ENCODE data around the gene IGFBPL1.
A peak's percentile ranks its signal among the peaks of the same experiment; 100 is the strongest.

The IGFBPL1 gene

DNA sequence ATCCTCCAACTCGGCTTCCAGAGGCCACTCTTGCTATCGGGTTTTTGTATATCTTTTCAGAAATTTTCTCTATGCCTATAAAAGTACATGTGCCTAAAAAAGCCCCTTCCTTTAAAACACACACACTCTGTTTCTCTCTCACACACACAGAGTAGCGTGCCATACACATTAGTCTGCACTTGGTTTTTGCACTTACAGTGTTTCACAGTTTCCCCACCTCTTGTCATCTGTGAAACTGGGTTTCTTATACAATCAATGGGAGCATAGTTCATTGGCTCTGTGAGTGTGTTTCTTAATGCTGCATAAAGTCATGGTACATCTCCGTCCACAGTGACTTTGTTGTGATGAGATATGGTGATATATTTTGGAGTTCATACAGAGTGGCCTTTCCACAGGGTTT is 664 bp upstream of the IGFBPL1 start:
- peaks cover 23% of the 10 kb centered on the region for H3K4me1 ChIP-seq (ENCODE audit: insufficient read depth, low read length)
- H3K27me3 ChIP-seq (ENCODE audit: insufficient read depth, low read length): peaks cover 56% of the 10 kb centered on the region
- H3K4me3 ChIP-seq (ENCODE audit: low read length): peak overlapping the region; percentile 60; the same call in 1 of the 2 replicates
- H3K36me3 ChIP-seq (ENCODE audit: insufficient read depth, low read depth, low read length): no peaks in the 10 kb centered on the region
- no peak overlapping the region for H3K9ac ChIP-seq (ENCODE audit: low read depth, low read length)
- H3K27ac ChIP-seq (ENCODE audit: low read length): no peak overlapping the region
- no peaks in the 10 kb centered on the region for H3K9me3 ChIP-seq (ENCODE audit: insufficient read depth, low read depth, low read length)

DNA sequence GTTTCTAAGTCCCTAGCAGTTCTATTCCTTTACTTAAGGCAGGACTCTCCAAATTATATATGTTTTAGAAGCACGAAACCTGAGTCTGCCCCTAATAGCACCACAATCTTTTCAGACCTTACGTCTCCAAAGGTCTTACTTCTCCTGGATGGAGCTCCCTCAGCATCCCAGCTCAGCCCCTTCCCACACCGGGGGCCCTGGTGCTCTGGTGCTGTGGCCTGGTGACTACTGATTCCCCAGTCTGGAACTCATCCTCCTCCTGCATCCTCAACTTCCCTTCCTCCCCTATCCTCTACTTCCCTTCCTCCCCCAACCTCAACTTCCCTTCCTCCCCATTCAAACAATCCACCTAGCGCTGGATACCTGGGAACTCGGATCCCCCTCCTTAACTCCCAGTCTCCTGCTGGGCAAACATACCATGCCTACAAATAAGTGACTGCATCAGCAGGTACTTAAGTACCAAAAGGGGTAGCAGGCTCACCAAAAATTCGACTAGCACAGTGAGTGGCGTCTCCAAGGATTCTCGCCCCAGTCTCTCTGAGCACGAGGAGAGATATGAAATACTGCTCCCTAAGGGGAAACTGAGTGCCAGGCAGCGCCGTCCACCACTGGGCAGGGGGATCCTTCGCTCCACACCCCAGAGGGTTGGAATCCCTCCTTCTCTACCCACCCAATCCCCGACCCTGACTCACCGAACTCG is 831 bp downstream of the IGFBPL1 start:
- H3K4me1 ChIP-seq (ENCODE audit: insufficient read depth, low read length): peaks cover 29% of the 10 kb centered on the region
- peak overlapping the region; percentile 36; the same call in 1 of the 2 replicates for H3K9ac ChIP-seq (ENCODE audit: low read depth, low read length)
- no peaks in the 10 kb centered on the region for H3K36me3 ChIP-seq (ENCODE audit: insufficient read depth, low read depth, low read length)
- peaks cover 55% of the 10 kb centered on the region for H3K27me3 ChIP-seq (ENCODE audit: insufficient read depth, low read length)
- no peaks in the 10 kb centered on the region for H3K9me3 ChIP-seq (ENCODE audit: insufficient read depth, low read depth, low read length)
- H3K4me3 ChIP-seq (ENCODE audit: low read length): peak overlapping the region; percentile 60
- no peak overlapping the region for H3K27ac ChIP-seq (ENCODE audit: low read length)

DNA sequence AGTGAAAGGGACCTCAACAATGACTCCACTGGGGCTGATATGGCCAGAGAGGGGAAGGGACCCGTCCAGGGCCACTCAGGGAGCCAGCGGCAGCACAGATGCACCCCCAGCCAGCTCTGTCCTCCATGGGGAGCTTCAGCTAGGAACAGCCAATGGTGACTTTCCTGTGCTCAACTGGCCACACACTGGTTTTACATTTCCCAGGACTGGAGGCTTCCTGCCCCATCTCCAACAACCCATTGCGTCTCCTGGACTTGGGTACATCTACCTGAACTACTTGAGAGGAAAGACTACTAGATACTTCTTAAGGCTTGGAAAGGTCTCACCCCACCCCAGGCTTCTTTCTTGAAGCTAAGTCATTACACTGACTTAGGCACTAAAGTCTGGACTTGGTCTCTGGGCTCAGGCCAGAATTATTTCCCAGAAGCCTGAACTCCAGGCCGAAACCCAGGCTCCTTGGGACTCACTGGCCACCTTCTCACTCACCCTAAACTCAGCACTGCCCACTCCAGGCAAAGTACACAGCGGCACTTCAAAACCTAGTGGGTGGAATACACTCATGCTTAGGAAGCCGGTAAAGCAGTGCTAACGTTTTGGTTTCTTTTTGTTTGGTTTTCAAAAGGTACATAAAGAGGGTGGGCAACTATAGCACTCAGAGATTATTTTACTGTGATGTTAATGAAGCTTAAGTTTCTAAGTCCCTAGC is 1.5 kb downstream of the IGFBPL1 start:
- H3K27me3 ChIP-seq (ENCODE audit: insufficient read depth, low read length): peaks cover 48% of the 10 kb centered on the region
- H3K9me3 ChIP-seq (ENCODE audit: insufficient read depth, low read depth, low read length): no peaks in the 10 kb centered on the region
- no peak overlapping the region for H3K27ac ChIP-seq (ENCODE audit: low read length)
- H3K4me3 ChIP-seq (ENCODE audit: low read length): peak overlapping the region; percentile 60
- H3K4me1 ChIP-seq (ENCODE audit: insufficient read depth, low read length): peaks cover 29% of the 10 kb centered on the region
- no peak overlapping the region; the same call in 1 of the 2 replicates for H3K9ac ChIP-seq (ENCODE audit: low read depth, low read length)
- H3K36me3 ChIP-seq (ENCODE audit: insufficient read depth, low read depth, low read length): no peaks in the 10 kb centered on the region

DNA sequence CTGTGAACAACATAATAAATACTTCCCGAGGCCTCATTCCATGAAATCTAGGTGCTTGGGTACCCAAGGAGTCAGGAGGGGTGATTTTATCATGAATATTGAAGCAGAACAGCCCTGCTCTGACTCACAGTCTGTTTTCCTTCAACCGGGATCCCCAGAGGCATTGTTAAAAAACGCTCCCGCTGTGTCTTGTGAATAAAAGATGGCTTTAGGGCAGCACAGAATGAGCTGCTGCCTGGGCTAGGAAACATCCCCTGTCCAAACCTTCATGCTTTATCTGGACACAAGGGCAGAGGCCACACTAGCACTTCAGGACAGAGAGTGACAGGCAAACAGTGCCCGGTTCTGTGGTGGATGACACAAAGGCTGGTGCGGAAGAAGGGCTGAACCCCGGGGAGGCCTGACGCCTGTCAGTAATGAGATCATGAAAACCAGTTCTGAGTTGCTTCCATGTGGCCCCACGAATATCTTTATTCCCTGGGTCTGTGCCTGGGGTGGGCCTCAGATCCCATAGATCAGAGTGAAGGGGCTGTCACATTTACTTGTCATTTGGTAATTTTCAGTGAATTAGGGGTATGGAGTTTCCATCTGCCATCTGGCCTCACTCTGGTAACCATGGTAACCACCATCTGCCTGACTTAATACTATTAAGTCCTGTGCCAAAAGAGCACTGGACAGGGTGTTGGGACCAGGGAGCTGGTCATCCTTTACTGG is 2.6 kb downstream of the IGFBPL1 start:
- peaks cover 41% of the 10 kb centered on the region for H3K27me3 ChIP-seq (ENCODE audit: insufficient read depth, low read length)
- no peaks in the 10 kb centered on the region for H3K36me3 ChIP-seq (ENCODE audit: insufficient read depth, low read depth, low read length)
- H3K9me3 ChIP-seq (ENCODE audit: insufficient read depth, low read depth, low read length): no peaks in the 10 kb centered on the region
- H3K27ac ChIP-seq (ENCODE audit: low read length): no peak overlapping the region
- H3K9ac ChIP-seq (ENCODE audit: low read depth, low read length): no peak overlapping the region; the same call in 1 of the 2 replicates
- H3K4me3 ChIP-seq (ENCODE audit: low read length): no peak overlapping the region; the same call in 1 of the 2 replicates
- H3K4me1 ChIP-seq (ENCODE audit: insufficient read depth, low read length): peaks cover 29% of the 10 kb centered on the region

DNA sequence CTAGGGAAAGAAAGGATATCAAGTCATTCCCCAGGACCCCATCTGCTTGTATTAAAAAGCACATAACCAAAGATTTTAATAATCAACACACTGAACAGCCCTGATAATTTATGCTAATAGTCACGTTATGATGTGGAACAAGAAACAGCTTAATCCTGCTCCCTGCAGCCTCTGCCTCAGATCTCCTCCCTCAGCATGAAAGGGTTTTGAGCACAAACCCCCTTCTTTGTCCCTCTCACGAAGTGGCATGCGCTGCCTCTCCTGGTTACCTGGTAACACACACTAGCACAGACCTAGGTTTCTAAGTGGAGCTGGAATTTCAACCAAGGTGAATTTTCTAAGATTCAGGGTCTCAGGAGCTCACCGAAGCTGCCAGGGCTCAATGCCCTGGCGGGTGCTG is 5.1 kb downstream of the IGFBPL1 start:
- Histone ChIP-seq H3K4me3 (ENCODE audit: low read length) (no peak overlapping the region), H3K4me1 (ENCODE audit: insufficient read depth, low read length) (peaks cover 29% of the 10 kb centered on the region), H3K36me3 (ENCODE audit: insufficient read depth, low read depth, low read length) (no peaks in the 10 kb centered on the region), H3K27ac (ENCODE audit: low read length) (no peak overlapping the region), H3K9me3 (ENCODE audit: insufficient read depth, low read depth, low read length) (no peaks in the 10 kb centered on the region), H3K27me3 (ENCODE audit: insufficient read depth, low read length) (peaks cover 17% of the 10 kb centered on the region), H3K9ac (ENCODE audit: low read depth, low read length) (no peak overlapping the region)

DNA sequence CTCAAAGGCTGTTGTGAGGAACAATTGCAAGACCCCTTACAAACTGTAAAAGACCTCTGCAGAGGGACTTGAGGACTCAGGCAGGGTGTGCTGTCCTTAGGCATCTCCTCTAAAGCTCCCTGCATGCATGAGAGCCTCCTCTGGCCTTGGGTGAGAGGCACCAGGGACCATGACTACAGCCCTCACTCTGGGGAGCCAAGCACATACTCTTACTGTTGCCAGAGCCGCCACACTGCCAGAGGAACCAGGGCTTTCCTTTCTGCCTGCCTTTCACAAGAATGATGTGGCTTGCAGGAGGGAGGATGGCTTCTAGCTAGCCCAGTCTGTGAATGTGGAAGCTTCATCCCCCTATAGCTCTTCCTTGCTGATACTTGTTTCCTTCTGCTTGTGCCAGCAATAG is 5.9 kb downstream of the IGFBPL1 start:
- Histone ChIP-seq H3K27me3 (ENCODE audit: insufficient read depth, low read length) (peaks cover 12% of the 10 kb centered on the region), H3K4me1 (ENCODE audit: insufficient read depth, low read length) (peaks cover 27% of the 10 kb centered on the region), H3K36me3 (ENCODE audit: insufficient read depth, low read depth, low read length) (no peaks in the 10 kb centered on the region), H3K9me3 (ENCODE audit: insufficient read depth, low read depth, low read length) (no peaks in the 10 kb centered on the region), H3K27ac (ENCODE audit: low read length) (no peak overlapping the region), H3K9ac (ENCODE audit: low read depth, low read length) (no peak overlapping the region), H3K4me3 (ENCODE audit: low read length) (no peak overlapping the region)

DNA sequence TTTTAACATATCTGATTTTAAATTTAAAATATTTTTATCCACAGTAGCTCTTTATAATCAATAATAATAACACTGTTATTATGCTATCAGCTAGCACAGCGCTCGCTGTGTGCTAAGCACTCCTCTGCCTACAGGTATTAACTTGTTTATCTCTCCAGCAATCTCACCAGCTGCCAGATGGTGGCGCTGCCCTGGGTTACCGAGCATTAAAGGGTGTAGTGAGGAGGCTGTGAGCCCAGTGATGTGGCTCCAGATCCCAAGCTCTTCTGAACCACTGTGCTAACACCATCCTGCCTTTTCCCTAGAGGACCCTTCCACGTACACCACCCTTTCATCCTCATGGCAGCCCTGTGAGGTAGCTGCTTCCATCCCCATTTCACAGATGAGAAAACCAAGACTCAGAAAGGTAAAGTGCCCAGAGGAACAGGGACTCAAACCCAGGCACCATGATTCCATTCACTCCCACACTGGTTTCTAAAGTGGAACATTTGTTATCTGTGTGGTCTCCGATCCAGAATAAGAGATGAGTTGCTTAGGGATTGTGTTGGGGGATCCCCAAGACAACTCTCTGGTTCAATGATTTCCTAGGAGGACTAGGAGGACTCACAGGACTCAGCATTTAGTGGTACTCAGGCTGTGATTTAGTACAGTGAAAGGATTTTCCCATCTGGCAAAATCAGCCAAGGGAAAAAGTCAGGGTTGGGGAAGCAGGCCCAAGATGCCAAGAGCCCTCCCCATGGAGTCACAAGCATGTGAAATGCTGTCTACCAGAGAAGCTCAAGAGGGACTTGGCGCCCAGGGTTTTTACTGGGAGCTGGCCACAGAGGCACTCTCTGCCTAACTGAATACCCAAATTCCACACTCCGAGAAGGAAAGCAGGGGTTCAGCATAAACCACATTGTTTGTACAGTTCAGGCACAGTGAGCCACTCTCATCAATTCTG is 7.0 kb downstream of the IGFBPL1 start:
- Histone ChIP-seq H3K27ac (ENCODE audit: low read length) (no peak overlapping the region), H3K9me3 (ENCODE audit: insufficient read depth, low read depth, low read length) (no peaks in the 10 kb centered on the region), H3K9ac (ENCODE audit: low read depth, low read length) (no peak overlapping the region), H3K4me1 (ENCODE audit: insufficient read depth, low read length) (peaks cover 20% of the 10 kb centered on the region), H3K36me3 (ENCODE audit: insufficient read depth, low read depth, low read length) (no peaks in the 10 kb centered on the region), H3K4me3 (ENCODE audit: low read length) (no peak overlapping the region), H3K27me3 (ENCODE audit: insufficient read depth, low read length) (peaks cover under 1% of the 10 kb centered on the region; the same call in 1 of the 2 replicates)

DNA sequence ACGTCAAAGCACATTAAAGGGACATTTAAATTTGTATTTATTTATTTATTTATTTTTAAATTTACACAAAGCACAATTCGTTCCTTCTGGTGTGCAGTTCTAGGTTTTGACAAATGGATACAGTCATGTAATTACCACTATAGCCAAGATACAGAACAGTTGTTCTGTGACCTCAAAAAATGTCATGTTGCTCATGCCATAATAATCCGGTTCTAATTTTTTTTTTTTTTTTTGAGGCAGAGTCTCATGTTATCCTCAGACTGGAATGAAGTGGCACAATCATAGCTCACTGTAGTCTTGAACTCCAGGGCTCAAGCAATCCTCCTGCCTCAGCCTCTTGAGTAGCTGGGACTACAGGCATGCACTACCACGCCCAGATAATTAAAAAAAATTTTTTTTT is 7.8 kb downstream of the IGFBPL1 start:
- no peaks in the 10 kb centered on the region for H3K27me3 ChIP-seq (ENCODE audit: insufficient read depth, low read length)
- H3K9me3 ChIP-seq (ENCODE audit: insufficient read depth, low read depth, low read length): no peaks in the 10 kb centered on the region
- peaks cover 12% of the 10 kb centered on the region for H3K4me1 ChIP-seq (ENCODE audit: insufficient read depth, low read length)
- no peak overlapping the region for H3K27ac ChIP-seq (ENCODE audit: low read length)
- no peaks in the 10 kb centered on the region; the same call in 1 of the 2 replicates for H3K36me3 ChIP-seq (ENCODE audit: insufficient read depth, low read depth, low read length)
- H3K4me3 ChIP-seq (ENCODE audit: low read length): no peak overlapping the region
- no peak overlapping the region for H3K9ac ChIP-seq (ENCODE audit: low read depth, low read length)

DNA sequence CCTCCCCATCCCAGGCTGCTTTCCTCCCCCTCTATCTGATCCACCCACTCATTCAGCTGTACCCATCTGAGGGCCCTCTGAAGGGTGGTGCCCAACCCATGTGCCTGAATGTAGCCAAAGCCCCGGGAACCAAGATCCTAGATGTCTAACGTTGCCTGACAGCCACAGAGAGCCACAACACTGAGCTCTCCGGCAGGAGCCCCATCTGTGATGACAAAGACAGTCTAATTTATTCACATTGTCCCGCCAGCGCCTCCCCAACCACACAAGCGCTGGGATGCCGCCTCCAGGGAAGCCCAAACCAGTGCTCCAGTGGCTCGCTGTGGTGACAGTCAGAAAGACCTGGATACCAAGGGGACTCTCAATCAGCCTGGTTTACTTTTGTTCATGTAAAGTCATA is 8.4 kb downstream of the IGFBPL1 start:
- H3K36me3 ChIP-seq (ENCODE audit: insufficient read depth, low read depth, low read length): peaks cover 6% of the 10 kb centered on the region; the same call in 1 of the 2 replicates
- H3K4me1 ChIP-seq (ENCODE audit: insufficient read depth, low read length): peaks cover 7% of the 10 kb centered on the region
- no peak overlapping the region for H3K4me3 ChIP-seq (ENCODE audit: low read length)
- no peak overlapping the region for H3K27ac ChIP-seq (ENCODE audit: low read length)
- no peaks in the 10 kb centered on the region for H3K9me3 ChIP-seq (ENCODE audit: insufficient read depth, low read depth, low read length)
- H3K9ac ChIP-seq (ENCODE audit: low read depth, low read length): no peak overlapping the region
- H3K27me3 ChIP-seq (ENCODE audit: insufficient read depth, low read length): no peaks in the 10 kb centered on the region

DNA sequence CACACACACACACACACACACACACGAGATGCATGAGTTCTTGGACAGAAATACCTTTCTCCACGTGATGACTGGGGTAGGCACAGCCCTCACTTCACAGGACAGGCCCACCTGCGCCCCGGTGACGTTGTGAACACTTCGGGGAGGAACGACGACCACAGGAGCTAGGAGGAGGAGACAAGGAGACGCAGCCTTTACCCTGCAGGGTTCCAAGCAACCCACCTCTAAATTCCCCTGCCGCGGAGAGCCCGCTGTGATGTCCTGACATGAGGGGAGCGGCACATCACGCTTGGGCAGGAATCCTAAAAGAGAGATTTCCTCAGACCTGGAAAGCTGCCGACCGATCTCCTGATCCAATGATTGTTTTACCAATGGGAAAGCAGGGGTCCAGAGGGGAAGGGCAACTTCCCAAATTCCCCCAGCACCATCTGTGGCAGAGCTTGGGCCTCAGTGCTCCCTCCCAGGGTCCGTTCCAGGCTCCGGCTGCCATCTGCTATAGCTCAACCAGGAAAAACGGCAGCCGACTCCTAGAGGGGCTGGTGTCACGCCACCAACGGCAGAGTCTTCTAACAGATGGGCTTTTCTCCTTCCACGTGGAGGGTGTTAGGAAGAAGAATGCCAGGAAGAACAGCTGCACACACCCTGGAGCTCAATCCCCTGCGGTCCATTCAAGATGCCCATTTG is 10.1 kb downstream of the IGFBPL1 start:
- Histone ChIP-seq H3K36me3 (ENCODE audit: insufficient read depth, low read depth, low read length) (peaks cover 12% of the 10 kb centered on the region; the same call in 1 of the 2 replicates), H3K9me3 (ENCODE audit: insufficient read depth, low read depth, low read length) (no peaks in the 10 kb centered on the region), H3K27ac (ENCODE audit: low read length) (no peak overlapping the region), H3K4me1 (ENCODE audit: insufficient read depth, low read length) (peaks cover 6% of the 10 kb centered on the region; the same call in 1 of the 2 replicates), H3K4me3 (ENCODE audit: low read length) (no peak overlapping the region), H3K27me3 (ENCODE audit: insufficient read depth, low read length) (no peaks in the 10 kb centered on the region), H3K9ac (ENCODE audit: low read depth, low read length) (no peak overlapping the region)

Measured in iPS-20b (cell line).